HFF-Myc (cell line): ENCODE data around the gene GAS1.
A peak's percentile ranks its signal among the peaks of the same experiment; 100 is the strongest.

Source experiments
- DNase-seq: peaks from one replicate; pipeline ENCODE4 v3.0.0-alpha.2; 2011; ENCODE audit warnings: low read depth; ENCODE audit errors: extremely low read depth
- H3K4me3 ChIP-seq: replicated peaks from 2 replicates; pipeline ENCODE4 v1.5.1; 2011; ENCODE audit warnings: low read depth, mild to moderate bottlenecking, control low read depth, low read length
- CTCF ChIP-seq: IDR thresholded peaks from 2 replicates; pipeline ENCODE4 v1.5.1; 2012; ENCODE audit warnings: mild to moderate bottlenecking, low read depth, low read length, control low read depth; ENCODE audit errors: missing control alignments

Gene GAS1

GRCh38 chr9:86938780-86939179 is 8.5 kb downstream of the GAS1 start:
- H3K4me3 ChIP-seq = no peak overlapping the region
- TF ChIP-seq CTCF = no peak

GRCh38 chr9:86926145-86926544 is 21.2 kb downstream of the GAS1 start:
- H3K4me3 ChIP-seq = no peak overlapping the region
- TF ChIP-seq CTCF = no peak
- DNase-seq = no peak

More at GRCh38 chr9:86938780-86939179, 8.5 kb downstream of the GAS1 start:
- DNase-seq = no peak

- no peak overlapping the region for H3K4me3 ChIP-seq
- DNase-seq = peak; percentile 69
Measured at GRCh38 chr9:86925686-86926085, 21.6 kb downstream of the GAS1 start.

GRCh38 chr9:86924206-86924605 is 23.1 kb downstream of the GAS1 start:
- no peak for DNase-seq
- no peak for TF ChIP-seq CTCF
- no peak overlapping the region for H3K4me3 ChIP-seq

More at GRCh38 chr9:86925686-86926085, 21.6 kb downstream of the GAS1 start:
- no peak for TF ChIP-seq CTCF

- TF ChIP-seq CTCF = no peak
- H3K4me3 ChIP-seq = no peak overlapping the region
- no peak for DNase-seq
Measured at GRCh38 chr9:86921151-86921923, 26.0 kb downstream of the GAS1 start.

- DNase-seq = no peak
- H3K4me3 ChIP-seq = no peak overlapping the region
Measured at GRCh38 chr9:86918556-86918955, 28.8 kb downstream of the GAS1 start.

More at GRCh38 chr9:86918556-86918955, 28.8 kb downstream of the GAS1 start:
- no peak for TF ChIP-seq CTCF
